Activated CD8-positive, alpha-beta T cell treated with anti-CD3 and anti-CD28 coated beads for 36 hours (primary cell): Measurements from ENCODE around the gene KRR1. TPM values are rescaled to one million over a fixed set of nuclear protein-coding genes. Genes with fewer than 3 reads are reported as not detected.

Experiments
- ATAC-seq: fragments of 200-7000 bp; cut with Tn5 transposase; one replicate; pipeline ENCODE4 v1.10.0; 2021; ENCODE audit warnings: mild to moderate bottlenecking, moderate library complexity
- CTCF ChIA-PET: fragments of 350-600 bp; sonication (Branson Sonifier 250); formaldehyde crosslinking; loops from one replicate; lab custom pipeline; 2021; ENCODE audit warnings: antibody characterized with exemption; lab: Charles Lee
- POLR2A ChIA-PET: fragments of 350-600 bp; sonication (Branson Sonifier 250); formaldehyde crosslinking; loops from one replicate; lab custom pipeline; 2021; ENCODE audit warnings: antibody characterized with exemption; lab: Charles Lee
- DNase-seq: peaks from one replicate; pipeline ENCODE4 v3.0.0-alpha.2; 2020
- H3K27ac Mint-ChIP-seq: one replicate; pipeline ENCODE4 v1.8.0; 2021; ENCODE audit warnings: mild to moderate bottlenecking, mixed read lengths
- H3K27me3 Mint-ChIP-seq: one replicate; pipeline ENCODE4 v1.8.0; 2021; ENCODE audit warnings: mixed read lengths
- H3K36me3 Mint-ChIP-seq: one replicate; pipeline ENCODE4 v1.8.0; 2021; ENCODE audit warnings: low read depth, mixed read lengths
- H3K4me1 Mint-ChIP-seq: one replicate; pipeline ENCODE4 v1.8.0; 2021; ENCODE audit warnings: low read depth, mixed read lengths
- H3K4me3 Mint-ChIP-seq: one replicate; pipeline ENCODE4 v1.8.0; 2021; ENCODE audit warnings: mild to moderate bottlenecking, moderate library complexity, mixed read lengths
- H3K9me3 Mint-ChIP-seq: one replicate; pipeline ENCODE4 v1.8.0; 2021; ENCODE audit warnings: mixed read lengths
- CTCF ChIP-seq: fragments of 200-600 bp; IDR thresholded peaks from one replicate; pipeline ENCODE4 v1.8.0; 2022; ENCODE audit warnings: antibody characterized with exemption, mild to moderate bottlenecking
- intact Hi-C: fragments of 100-400 bp; cut with micrococcal nuclease; formaldehyde crosslinking; loops from one replicate; pipeline ENCODE4 v1.10.0; 2022
- total RNA-seq, 2 experiments: library from RNA; stranded (reverse); gene quantifications; one replicate each; pipeline ENCODE4 v1.2.3, GENCODE V29; 2021

Gene KRR1
- total RNA-seq, 2 experiments from 2014 or later: 113 to 121 TPM

GRCh38 chr12:75539889-75540288 is 28.5 kb upstream of the KRR1 start:
- POLR2A ChIA-PET: no interaction called here
- no peak overlapping the region for H3K4me3 Mint-ChIP-seq
- intact Hi-C loops: no loop called here
- no peak for TF ChIP-seq CTCF
- no peak for ATAC-seq
- CTCF ChIA-PET: no interaction called here
- H3K27ac Mint-ChIP-seq: no peak overlapping the region
- H3K27me3 Mint-ChIP-seq: peaks cover 8% of the 10 kb centered on the region
- no peaks in the 10 kb centered on the region for H3K36me3 Mint-ChIP-seq
- DNase-seq: no peak
- no peaks in the 10 kb centered on the region for H3K9me3 Mint-ChIP-seq
- no peaks in the 10 kb centered on the region for H3K4me1 Mint-ChIP-seq

- DNase-seq (no peak), ATAC-seq (no peak)
- ChIA-PET POLR2A (no interaction called here), CTCF (no interaction called here)
- Mint-ChIP-seq H3K27ac (no peak overlapping the region), H3K9me3 (no peaks in the 10 kb centered on the region), H3K36me3 (no peaks in the 10 kb centered on the region), H3K4me1 (no peaks in the 10 kb centered on the region), H3K27me3 (peaks cover 5% of the 10 kb centered on the region), H3K4me3 (no peak overlapping the region)
- intact Hi-C loops: no loop called here
- TF ChIP-seq CTCF: no peak
Observed at GRCh38 chr12:75533239-75533638, 21.8 kb upstream of the KRR1 start.

GRCh38 chr12:75529826-75530225 is 18.4 kb upstream of the KRR1 start:
- no peak for ATAC-seq
- peaks cover 8% of the 10 kb centered on the region for H3K4me1 Mint-ChIP-seq
- no peaks in the 10 kb centered on the region for H3K9me3 Mint-ChIP-seq
- no peak overlapping the region for H3K4me3 Mint-ChIP-seq
- ChIA-PET POLR2A (no interaction called here), CTCF (no interaction called here)
- intact Hi-C loops: loop anchor here (10.0 kb wide), 1 partner anchor 115 kb away; no protein-coding TSS in a partner anchor
- no peak overlapping the region for H3K27ac Mint-ChIP-seq
- peaks cover 25% of the 10 kb centered on the region for H3K27me3 Mint-ChIP-seq
- TF ChIP-seq CTCF: no peak
- no peaks in the 10 kb centered on the region for H3K36me3 Mint-ChIP-seq
- DNase-seq: no peak

- no peak for TF ChIP-seq CTCF
- CTCF ChIA-PET: interaction anchor here (3.6 kb wide), 1 partner anchor 502 kb away, joined by 21 read pairs; the partner anchor contains the start of gene PHLDA1
- DNase-seq (no peak), ATAC-seq (no peak)
- intact Hi-C loops: loop anchor here (10.0 kb wide), 1 partner anchor 115 kb away; no protein-coding TSS in a partner anchor
- Mint-ChIP-seq H3K27me3 (peaks cover 25% of the 10 kb centered on the region), H3K27ac (no peak overlapping the region), H3K4me1 (peaks cover 8% of the 10 kb centered on the region), H3K4me3 (no peak overlapping the region), H3K9me3 (no peaks in the 10 kb centered on the region), H3K36me3 (no peaks in the 10 kb centered on the region)
- POLR2A ChIA-PET: no interaction called here
Observed at GRCh38 chr12:75529316-75529715, 17.9 kb upstream of the KRR1 start.

- DNase-seq (no peak), ATAC-seq (no peak)
- H3K9me3 Mint-ChIP-seq: no peaks in the 10 kb centered on the region
- no peak overlapping the region for H3K27ac Mint-ChIP-seq
- no peaks in the 10 kb centered on the region for H3K36me3 Mint-ChIP-seq
- H3K4me1 Mint-ChIP-seq: peaks cover 8% of the 10 kb centered on the region
- TF ChIP-seq CTCF: no peak
- H3K27me3 Mint-ChIP-seq: peaks cover 27% of the 10 kb centered on the region
- intact Hi-C loops: loop anchor here (10.0 kb wide), 1 partner anchor 116 kb away; no protein-coding TSS in a partner anchor
- H3K4me3 Mint-ChIP-seq: no peak overlapping the region
- ChIA-PET CTCF (interaction anchor here (1.2 to 3.9 kb wide), 5 partner anchors 14 to 509 kb away, joined by 3 to 27 read pairs (median 7); partner anchors contain the start of gene PHLDA1), POLR2A (interaction anchor here (0.9 kb wide), 2 partner anchors 17 to 508 kb away, joined by 3 read pairs; partner anchors contain the start of gene KRR1)
Observed at GRCh38 chr12:75528692-75529091, 17.3 kb upstream of the KRR1 start.
